K562 (cell line): ENCODE data around the gene YOD1.

Experiments
- ATF7 ChIP-seq: fragments of 450-650 bp; IDR thresholded peaks from 2 replicates; pipeline ENCODE4 v1.7.1; 2014; ENCODE audit warnings: mild to moderate bottlenecking, moderate library complexity
- CBX2 ChIP-seq: fragments of 200-600 bp; sonication (generic); IDR thresholded peaks from one replicate; pipeline ENCODE4 v1.6.1; 2012; ENCODE audit warnings: mild to moderate bottlenecking, low read length, inconsistent platforms; ENCODE audit not compliant: insufficient read depth, poor library complexity, severe bottlenecking
- CBX5 ChIP-seq: IDR thresholded peaks from 2 replicates; pipeline ENCODE4 v1.6.1; 2014; ENCODE audit warnings: low read depth, borderline replicate concordance
- CTCF ChIP-seq, 3 experiments: IDR thresholded peaks in 2 of 3; conservative IDR thresholded peaks in 1 of 3; 2 replicates each; pipeline ENCODE4 v1.5.1; 2011 to 2012; ENCODE audit warnings: low read length in 3 of 3, mild to moderate bottlenecking in 3 of 3, control low read depth in 2 of 3, improper control_type of control experiment in 1 of 3, inconsistent platforms in 1 of 3, low read depth in 1 of 3, mixed read lengths in 1 of 3, moderate library complexity in 1 of 3; ENCODE audit not compliant: insufficient read depth in 2 of 3
- CUX1 ChIP-seq: fragments of 200-800 bp; sonication (Bioruptor generic); IDR thresholded peaks from 2 replicates; pipeline ENCODE4 v1.6.1; 2016; ENCODE audit warnings: missing genetic modification characterization, missing compliant biosample characterization
- EP300 ChIP-seq: IDR thresholded peaks from 2 replicates; pipeline ENCODE4 v1.6.1; 2012; ENCODE audit warnings: low read length, improper control_type of control experiment
- EZH2 ChIP-seq: IDR thresholded peaks from 2 replicates; pipeline ENCODE4 v1.6.1; 2012; ENCODE audit warnings: low read depth, mild to moderate bottlenecking, inconsistent platforms, low read length, borderline replicate concordance
- HNRNPLL ChIP-seq: fragments of 200-400 bp; formaldehyde crosslinking; IDR thresholded peaks from 2 replicates; pipeline ENCODE4 v1.6.1; 2017; ENCODE audit warnings: low read length, low read depth, mild to moderate bottlenecking; ENCODE audit not compliant: poor library complexity, severe bottlenecking
- MAX ChIP-seq: sonication (generic); formaldehyde crosslinking; IDR thresholded peaks from 2 replicates; pipeline ENCODE4 v1.9.0; 2022; ENCODE audit warnings: mild to moderate bottlenecking, missing genetic modification reagents
- NR2C2 ChIP-seq, 2 experiments: fragments of 200-800 bp in 1 of 2; sonication (Bioruptor generic) in 1 of 2; sonication (generic) in 1 of 2; formaldehyde crosslinking in 1 of 2; IDR thresholded peaks; 2 replicates each; pipeline versions ENCODE4 v1.6.1 to v1.8.0; 2016 to 2022; ENCODE audit warnings: mild to moderate bottlenecking in 1 of 2, missing compliant biosample characterization in 1 of 2, missing genetic modification characterization in 1 of 2, missing genetic modification reagents in 1 of 2
- POLR2AphosphoS5 ChIP-seq: IDR thresholded peaks from 2 replicates; pipeline ENCODE4 v1.6.1; 2011; ENCODE audit warnings: mild to moderate bottlenecking, low read depth, low read length, moderate library complexity; ENCODE audit not compliant: control insufficient read depth, insufficient read depth
- PREB ChIP-seq: sonication (generic); formaldehyde crosslinking; IDR thresholded peaks from 2 replicates; pipeline ENCODE4 v1.8.1; 2023; ENCODE audit warnings: mild to moderate bottlenecking, missing genetic modification reagents
- ZNF512 ChIP-seq: IDR thresholded peaks from 2 replicates; pipeline ENCODE4 v1.6.1; 2016; ENCODE audit warnings: missing genetic modification characterization, missing compliant biosample characterization
- ZNF592 ChIP-seq: fragments of 450-650 bp; IDR thresholded peaks from 2 replicates; pipeline ENCODE4 v1.6.1; 2017; ENCODE audit warnings: antibody characterized with exemption, mild to moderate bottlenecking

GRCh38 chr1:207031632-207032264, 19.3 kb downstream of the YOD1 start:
- no peak for TF ChIP-seq ZNF512 (tag)
- no peak for TF ChIP-seq NR2C2 (CRISPR knock-in tag; IDR thresholded peaks at IDR 0.05)
- no peak for TF ChIP-seq NR2C2 (tag; IDR thresholded peaks at IDR 0.05)
- TF ChIP-seq EZH2, result no peak
- TF ChIP-seq MAX, result no peak
- no peak for TF ChIP-seq ATF7
- no peak for TF ChIP-seq CUX1 (CRISPR knock-in tag)
- TF ChIP-seq CTCF (IDR thresholded peaks at IDR 0.05 in 2 of 3, conservative IDR thresholded peaks at IDR 0.05 in 1 of 3; ENCODE audit: insufficient read depth in 2 of 3, low read depth in 1 of 3, low read length in 3 of 3), result no peak
- no peak for TF ChIP-seq PREB (CRISPR knock-in tag)
- TF ChIP-seq EP300, result no peak
- no peak for TF ChIP-seq POLR2AphosphoS5
- no peak for TF ChIP-seq HNRNPLL
- TF ChIP-seq CBX2, result no peak
- TF ChIP-seq CBX5, result no peak
- TF ChIP-seq ZNF592, result no peak
